Measurements from ENCODE around the gene INPP5F. TPM values are rescaled to one million over a fixed set of nuclear protein-coding genes. Genes with fewer than 3 reads are reported as not detected.

Gene INPP5F
- total RNA-seq, 1 donor from 2014 or later, result 4.9 TPM

GRCh38 chr10:119776536-119776935, 50.7 kb downstream of the INPP5F start:
- intact Hi-C loops (cut with micrococcal nuclease), result no loop called here
- Histone ChIP-seq H3K4me1 (no peaks in the 10 kb centered on the region), H3K4me3 (no peak overlapping the region), H3K27me3 (ENCODE audit: low read depth) (no peaks in the 10 kb centered on the region), H3K36me3 (no peaks in the 10 kb centered on the region), H3K27ac (replicated peaks) (no peak overlapping the region), H3K9me3 (replicated peaks) (no peaks in the 10 kb centered on the region)
- no peak for DNase-seq
- TF ChIP-seq, protein P1, sequence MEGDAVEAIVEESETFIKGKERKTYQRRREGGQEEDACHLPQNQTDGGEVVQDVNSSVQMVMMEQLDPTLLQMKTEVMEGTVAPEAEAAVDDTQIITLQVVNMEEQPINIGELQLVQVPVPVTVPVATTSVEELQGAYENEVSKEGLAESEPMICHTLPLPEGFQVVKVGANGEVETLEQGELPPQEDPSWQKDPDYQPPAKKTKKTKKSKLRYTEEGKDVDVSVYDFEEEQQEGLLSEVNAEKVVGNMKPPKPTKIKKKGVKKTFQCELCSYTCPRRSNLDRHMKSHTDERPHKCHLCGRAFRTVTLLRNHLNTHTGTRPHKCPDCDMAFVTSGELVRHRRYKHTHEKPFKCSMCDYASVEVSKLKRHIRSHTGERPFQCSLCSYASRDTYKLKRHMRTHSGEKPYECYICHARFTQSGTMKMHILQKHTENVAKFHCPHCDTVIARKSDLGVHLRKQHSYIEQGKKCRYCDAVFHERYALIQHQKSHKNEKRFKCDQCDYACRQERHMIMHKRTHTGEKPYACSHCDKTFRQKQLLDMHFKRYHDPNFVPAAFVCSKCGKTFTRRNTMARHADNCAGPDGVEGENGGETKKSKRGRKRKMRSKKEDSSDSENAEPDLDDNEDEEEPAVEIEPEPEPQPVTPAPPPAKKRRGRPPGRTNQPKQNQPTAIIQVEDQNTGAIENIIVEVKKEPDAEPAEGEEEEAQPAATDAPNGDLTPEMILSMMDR (IDR thresholded peaks at IDR 0.05; ENCODE audit: borderline replicate concordance), result no peak

DNA sequence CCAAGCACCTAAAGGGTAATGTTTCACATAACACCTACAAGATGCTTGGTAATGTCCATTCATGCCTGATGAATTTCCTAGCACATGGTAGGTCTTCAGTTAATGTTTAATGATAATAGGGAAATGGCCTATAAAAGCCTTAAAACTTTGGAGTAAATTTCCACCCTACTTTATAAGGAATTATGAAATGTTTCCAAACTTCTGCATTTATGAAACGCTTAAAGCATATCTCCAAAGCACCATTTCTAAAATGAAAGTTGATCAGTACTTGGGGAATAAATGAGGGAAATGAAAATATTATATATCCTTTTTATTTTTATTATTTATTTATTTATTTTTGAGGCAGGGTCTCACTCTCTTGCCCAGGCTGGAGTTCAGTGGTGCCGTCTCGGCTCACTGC, 51.8 kb downstream of the INPP5F start:
- no peaks in the 10 kb centered on the region for H3K9me3 ChIP-seq (replicated peaks)
- TF ChIP-seq, protein P1 (IDR thresholded peaks at IDR 0.05; ENCODE audit: borderline replicate concordance), result no peak
- H3K27me3 ChIP-seq (ENCODE audit: low read depth), result no peaks in the 10 kb centered on the region
- intact Hi-C loops (cut with micrococcal nuclease), result no loop called here
- no peak for DNase-seq
- H3K27ac ChIP-seq (replicated peaks), result no peak overlapping the region
- no peak overlapping the region for H3K4me3 ChIP-seq
- H3K4me1 ChIP-seq, result no peaks in the 10 kb centered on the region
- no peaks in the 10 kb centered on the region for H3K36me3 ChIP-seq

- TF ChIP-seq, protein P1 (IDR thresholded peaks at IDR 0.05; ENCODE audit: borderline replicate concordance), result no peak
- intact Hi-C loops (cut with micrococcal nuclease), result no loop called here
- Histone ChIP-seq H3K9me3 (replicated peaks) (no peaks in the 10 kb centered on the region), H3K27me3 (ENCODE audit: low read depth) (no peaks in the 10 kb centered on the region), H3K4me3 (no peak overlapping the region), H3K36me3 (no peaks in the 10 kb centered on the region), H3K4me1 (peaks cover 3% of the 10 kb centered on the region), H3K27ac (replicated peaks) (no peak overlapping the region)
- DNase-seq, result no peak
Measured at GRCh38 chr10:119778776-119779445, 53.1 kb downstream of the INPP5F start.

DNA sequence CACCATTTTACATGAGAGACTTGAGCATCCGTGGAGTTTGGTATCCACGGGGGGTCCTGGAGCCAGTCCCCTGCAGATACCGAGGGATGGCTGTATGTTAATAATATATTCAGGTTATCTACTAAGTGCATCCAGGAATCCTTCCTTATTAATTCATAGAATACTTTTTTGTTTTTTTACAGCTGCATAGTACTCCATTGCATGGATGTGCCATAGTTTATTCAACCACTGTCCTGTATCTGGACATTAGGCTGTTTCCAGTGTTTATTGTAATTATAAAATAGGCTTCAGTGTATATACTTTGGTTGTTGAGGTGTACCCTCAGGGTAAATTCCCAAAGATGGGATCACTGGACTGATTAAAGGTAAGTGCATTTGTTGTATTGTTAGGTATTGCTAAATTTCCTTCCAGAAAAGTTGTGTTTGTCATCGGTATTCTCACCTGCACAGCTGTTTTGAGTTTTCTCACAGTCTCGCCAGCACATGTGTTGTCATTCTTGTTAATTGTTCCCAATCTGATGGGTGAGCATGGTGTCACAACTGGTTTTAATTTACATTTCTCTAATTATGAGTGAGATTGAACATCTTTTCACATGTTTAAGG, 55.1 kb downstream of the INPP5F start:
- DNase-seq, result no peak
- intact Hi-C loops (cut with micrococcal nuclease), result no loop called here
- no peak overlapping the region for H3K27ac ChIP-seq (replicated peaks)
- H3K9me3 ChIP-seq (replicated peaks), result no peaks in the 10 kb centered on the region
- H3K4me1 ChIP-seq, result peaks cover 3% of the 10 kb centered on the region
- no peaks in the 10 kb centered on the region for H3K27me3 ChIP-seq (ENCODE audit: low read depth)
- TF ChIP-seq, protein P1 (IDR thresholded peaks at IDR 0.05; ENCODE audit: borderline replicate concordance), result no peak
- H3K4me3 ChIP-seq, result no peak overlapping the region
- H3K36me3 ChIP-seq, result no peaks in the 10 kb centered on the region

DNA sequence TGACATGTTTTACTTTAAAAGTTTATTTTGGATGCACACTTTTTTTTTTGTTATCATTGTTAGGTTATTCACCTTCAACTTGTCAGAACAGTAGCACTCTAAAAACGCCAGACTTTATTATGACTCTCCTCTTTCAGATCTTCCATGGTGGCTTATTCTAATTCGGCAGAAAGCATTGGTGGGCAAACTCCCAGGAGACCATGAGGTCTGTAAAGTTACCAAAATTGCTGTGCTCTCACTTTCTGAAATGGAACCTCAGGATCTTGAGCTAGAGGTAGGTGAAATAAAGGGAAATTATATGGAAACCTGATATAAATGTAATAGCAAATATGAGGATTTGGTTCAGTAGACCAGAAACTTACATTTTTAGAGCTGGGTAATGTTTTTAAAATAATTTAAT, 55.6 kb downstream of the INPP5F start:
- TF ChIP-seq, protein P1 (IDR thresholded peaks at IDR 0.05; ENCODE audit: borderline replicate concordance), result no peak
- H3K27me3 ChIP-seq (ENCODE audit: low read depth), result no peaks in the 10 kb centered on the region
- no peaks in the 10 kb centered on the region for H3K36me3 ChIP-seq
- H3K4me1 ChIP-seq, result peaks cover 3% of the 10 kb centered on the region
- H3K4me3 ChIP-seq, result no peak overlapping the region
- no peak overlapping the region for H3K27ac ChIP-seq (replicated peaks)
- intact Hi-C loops (cut with micrococcal nuclease), result no loop called here
- DNase-seq, result no peak
- H3K9me3 ChIP-seq (replicated peaks), result no peaks in the 10 kb centered on the region
